GM12865 (cell line): ENCODE results near the gene UBE3A.
A peak's percentile ranks its signal among the peaks of the same experiment; 100 is the strongest.

Experiments used
- DNase-seq: peaks from one replicate; pipeline ENCODE4 v3.0.0; 2010; ENCODE audit warnings: low read depth
- H3K4me3 ChIP-seq: 2 replicates; pipeline ENCODE4 v1.5.1; 2011; ENCODE audit warnings: mild to moderate bottlenecking, low read depth, low read length, control low read depth
- TF ChIP-seq, protein P1 (sequence below): IDR thresholded peaks from 2 replicates; pipeline ENCODE4 v1.5.1; 2011; ENCODE audit warnings: low read length, control low read depth, low read depth, inconsistent platforms; ENCODE audit not compliant: insufficient read depth; ENCODE audit errors: missing control alignments

The UBE3A gene

DNA sequence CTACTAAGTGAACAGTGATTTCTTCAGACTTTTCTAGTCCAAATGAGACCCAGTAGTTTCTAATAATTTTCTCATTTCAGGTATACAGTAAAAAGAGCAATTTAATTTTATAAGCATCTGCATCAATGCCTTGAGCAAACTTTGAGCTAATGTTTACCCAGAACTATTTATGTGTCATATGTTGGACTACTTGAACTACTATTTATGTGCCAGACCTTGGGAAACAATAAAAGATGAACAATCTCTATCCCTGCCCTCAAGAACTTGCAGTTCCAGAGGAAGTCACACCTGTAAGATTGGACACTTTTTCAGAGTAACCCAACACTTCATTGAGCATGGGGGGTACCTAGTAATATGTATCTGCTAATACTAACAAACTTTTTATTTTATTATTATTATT lies 2.3 kb upstream of the UBE3A start:
- TF ChIP-seq, protein P1, sequence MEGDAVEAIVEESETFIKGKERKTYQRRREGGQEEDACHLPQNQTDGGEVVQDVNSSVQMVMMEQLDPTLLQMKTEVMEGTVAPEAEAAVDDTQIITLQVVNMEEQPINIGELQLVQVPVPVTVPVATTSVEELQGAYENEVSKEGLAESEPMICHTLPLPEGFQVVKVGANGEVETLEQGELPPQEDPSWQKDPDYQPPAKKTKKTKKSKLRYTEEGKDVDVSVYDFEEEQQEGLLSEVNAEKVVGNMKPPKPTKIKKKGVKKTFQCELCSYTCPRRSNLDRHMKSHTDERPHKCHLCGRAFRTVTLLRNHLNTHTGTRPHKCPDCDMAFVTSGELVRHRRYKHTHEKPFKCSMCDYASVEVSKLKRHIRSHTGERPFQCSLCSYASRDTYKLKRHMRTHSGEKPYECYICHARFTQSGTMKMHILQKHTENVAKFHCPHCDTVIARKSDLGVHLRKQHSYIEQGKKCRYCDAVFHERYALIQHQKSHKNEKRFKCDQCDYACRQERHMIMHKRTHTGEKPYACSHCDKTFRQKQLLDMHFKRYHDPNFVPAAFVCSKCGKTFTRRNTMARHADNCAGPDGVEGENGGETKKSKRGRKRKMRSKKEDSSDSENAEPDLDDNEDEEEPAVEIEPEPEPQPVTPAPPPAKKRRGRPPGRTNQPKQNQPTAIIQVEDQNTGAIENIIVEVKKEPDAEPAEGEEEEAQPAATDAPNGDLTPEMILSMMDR: no peak
- DNase-seq: no peak
- H3K4me3 ChIP-seq: no peak overlapping the region

DNA sequence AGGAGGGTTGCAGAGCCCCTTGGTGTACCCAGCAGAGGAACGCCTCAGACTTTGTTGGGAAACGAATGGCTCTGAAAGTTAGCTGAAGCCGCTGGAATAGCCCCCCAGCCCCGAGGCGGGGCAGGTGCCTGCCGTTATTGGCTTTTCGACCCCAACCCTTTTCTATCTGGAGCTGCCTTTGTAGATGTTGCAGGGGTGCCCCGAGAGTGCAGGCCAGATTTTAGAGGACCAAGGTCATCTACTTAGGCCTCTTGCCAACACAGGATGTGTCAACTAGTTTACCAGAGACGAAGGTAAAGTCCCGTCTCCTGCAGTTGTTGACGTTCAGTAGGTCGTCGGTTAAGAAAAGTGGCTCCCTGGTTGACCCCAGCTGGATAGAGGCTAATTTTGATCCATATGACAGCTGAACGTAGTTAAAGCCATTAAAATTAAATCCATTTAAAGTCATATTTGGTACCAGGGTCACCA lies 579 bp upstream of the UBE3A start:
- TF ChIP-seq, protein P1: no peak
- peak overlapping the region; percentile 75 for H3K4me3 ChIP-seq
- peak; percentile 68 for DNase-seq

DNA sequence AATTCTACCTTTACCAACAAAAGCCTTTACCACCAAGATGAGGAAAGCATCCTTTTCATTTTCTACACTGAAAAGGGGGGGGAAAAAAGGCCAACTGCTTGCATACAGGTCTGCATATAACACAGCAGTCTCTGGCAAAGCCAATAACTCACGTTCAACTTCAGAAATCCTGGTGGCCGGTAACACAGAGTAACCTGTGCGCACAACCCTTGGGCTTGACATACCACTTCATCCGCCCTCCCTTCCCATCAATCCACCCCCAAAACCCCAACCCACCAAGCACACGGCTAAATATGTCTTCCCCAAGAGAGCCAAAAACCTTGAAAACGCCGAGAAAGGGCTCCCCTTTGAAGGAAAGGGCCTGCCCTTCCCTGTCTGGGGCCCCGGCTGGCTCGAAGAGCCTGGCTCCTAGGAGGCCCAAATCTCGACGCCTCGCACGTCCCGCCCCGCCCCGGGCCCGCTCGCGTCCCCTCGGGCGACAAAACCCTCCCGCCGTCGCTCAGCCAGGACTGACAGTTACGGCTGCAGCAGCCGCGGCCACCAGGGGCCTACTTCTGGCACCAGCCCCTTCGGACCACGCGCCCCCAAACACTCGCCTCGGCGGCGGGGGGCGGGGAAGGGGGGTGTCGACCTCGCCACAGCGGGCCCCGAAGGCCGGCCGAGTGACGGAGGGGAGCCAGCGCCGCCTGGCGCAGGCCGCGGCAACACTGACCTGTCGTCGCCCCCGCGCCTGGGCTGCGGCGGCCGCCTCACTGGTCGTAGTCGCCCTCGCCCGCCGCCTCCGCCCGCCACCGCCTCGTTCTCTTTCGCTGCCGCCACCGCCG lies 835 bp downstream of the UBE3A start:
- TF ChIP-seq, protein P1: peak; percentile 41
- peak; percentile 85 for DNase-seq
- peak overlapping the region; percentile 73 for H3K4me3 ChIP-seq

DNA sequence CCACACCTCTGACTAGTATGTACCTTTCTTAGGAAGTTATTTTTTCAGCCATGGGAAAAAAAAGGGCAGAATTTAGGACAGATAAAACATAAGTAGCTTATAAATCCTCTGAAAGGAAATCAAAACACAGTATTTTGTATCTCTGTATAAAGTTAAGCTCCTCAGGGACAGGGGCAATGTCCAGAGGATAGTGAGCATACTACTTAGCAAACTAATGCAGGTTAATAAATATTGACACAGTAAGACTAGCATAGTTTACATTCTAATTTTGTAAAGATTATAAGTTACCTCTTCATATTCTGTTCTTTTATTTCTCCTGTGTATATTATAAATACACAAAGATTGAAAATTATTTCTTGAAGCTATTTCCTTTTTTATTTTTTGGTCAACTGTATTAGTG lies 2.1 kb downstream of the UBE3A start:
- peak overlapping the region; percentile 73 for H3K4me3 ChIP-seq
- TF ChIP-seq, protein P1: no peak

DNA sequence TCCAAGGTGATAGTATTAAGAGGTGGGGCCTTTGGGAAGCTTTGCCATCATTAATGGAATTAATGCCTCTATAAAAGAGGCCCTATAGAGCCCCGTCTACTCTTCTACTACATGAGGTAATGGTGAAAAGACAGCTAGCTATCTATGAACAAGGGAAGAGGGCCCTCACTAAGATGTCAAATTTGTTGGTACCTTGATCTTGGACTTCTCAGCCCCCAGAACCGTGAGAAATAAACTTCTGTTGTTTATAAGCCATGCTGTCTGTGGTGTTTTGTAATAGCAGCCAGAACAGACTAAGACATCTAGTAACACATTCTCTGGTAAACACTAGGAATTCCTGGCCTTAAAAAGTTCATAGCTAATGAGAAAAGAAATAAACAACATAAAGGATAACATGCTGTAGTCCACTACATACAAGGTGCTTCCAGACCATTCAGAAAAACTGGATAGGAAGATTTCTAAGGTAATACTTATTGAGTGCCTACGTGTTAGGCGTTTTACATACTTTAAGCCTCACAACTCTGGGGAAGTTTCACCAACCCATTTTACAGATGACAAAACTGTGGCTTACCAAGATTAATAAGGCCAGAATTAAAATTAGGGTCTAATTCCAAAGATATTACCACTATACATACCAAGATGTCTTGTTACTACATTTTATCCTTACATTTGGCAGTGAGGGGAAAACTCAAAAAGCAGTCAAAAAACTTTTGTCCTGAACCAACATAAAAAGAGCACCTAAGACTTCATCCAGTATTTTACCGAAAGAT lies 3.2 kb downstream of the UBE3A start:
- no peak overlapping the region for H3K4me3 ChIP-seq
- TF ChIP-seq, protein P1: no peak
- DNase-seq: no peak

More for the DNA sequence above, 2.1 kb downstream of the UBE3A start:
- no peak for DNase-seq

DNA sequence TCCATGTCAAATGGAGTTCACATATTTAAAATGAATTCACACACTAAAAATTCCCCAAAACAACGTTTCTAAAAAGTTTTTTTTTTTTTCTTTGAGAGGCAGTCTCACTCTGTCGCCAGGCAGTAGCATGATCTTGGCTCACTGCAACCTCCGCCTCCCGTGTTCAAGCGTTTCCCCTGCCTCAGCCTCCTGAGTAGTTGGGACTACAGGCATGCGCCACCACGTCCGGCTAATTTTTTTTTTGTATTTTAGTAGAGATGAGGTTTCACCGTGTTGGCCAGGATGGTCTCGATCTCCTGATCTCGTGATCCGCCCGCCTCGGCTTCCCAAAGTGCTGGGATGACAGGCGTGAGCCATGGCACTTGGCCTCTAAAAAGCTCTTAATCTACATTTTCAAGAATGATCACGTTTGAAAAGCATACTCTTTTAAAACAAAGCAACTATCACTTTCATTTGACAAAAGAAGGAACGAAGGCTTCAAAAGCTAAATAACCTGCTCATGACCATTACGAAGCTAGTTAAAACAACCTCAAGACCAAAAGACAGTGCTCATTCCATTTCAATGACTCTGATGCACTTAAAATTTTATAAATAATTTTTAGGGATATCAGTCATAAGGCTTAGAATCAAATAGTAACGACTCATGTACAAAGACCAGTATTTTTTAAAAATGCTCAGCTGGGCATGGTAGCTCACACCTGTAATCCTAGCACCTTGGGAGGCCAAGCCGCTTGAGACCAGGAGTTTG lies 5.5 kb downstream of the UBE3A start:
- H3K4me3 ChIP-seq: no peak overlapping the region
- DNase-seq: no peak
- TF ChIP-seq, protein P1: no peak
